Stimulated activated CD4-positive, alpha-beta T cell treated with anti-CD3 and anti-CD28 coated beads, TNF-alpha, amount 100 ng/mL, for 48 hours (primary cell): ENCODE results near the gene OR51E1.

ENCODE experiments used
- DNase-seq, 3 donors: peaks; one replicate each; pipeline ENCODE4 v3.0.0-alpha.2; 2020; ENCODE audit warnings: low read depth in 3 of 3

Gene OR51E1, protein sequence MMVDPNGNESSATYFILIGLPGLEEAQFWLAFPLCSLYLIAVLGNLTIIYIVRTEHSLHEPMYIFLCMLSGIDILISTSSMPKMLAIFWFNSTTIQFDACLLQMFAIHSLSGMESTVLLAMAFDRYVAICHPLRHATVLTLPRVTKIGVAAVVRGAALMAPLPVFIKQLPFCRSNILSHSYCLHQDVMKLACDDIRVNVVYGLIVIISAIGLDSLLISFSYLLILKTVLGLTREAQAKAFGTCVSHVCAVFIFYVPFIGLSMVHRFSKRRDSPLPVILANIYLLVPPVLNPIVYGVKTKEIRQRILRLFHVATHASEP

GRCh38 chr11:4643682-4644081 lies at the start of gene OR51E1:
OR51E1 (plus strand) TSS chr11:4643982; CDS start chr11:4652527, 8,545 bp downstream.
- no peak for DNase-seq

- no peak for DNase-seq
Measured at GRCh38 chr11:4605057-4605456, 38.7 kb upstream of the OR51E1 start.

DNA sequence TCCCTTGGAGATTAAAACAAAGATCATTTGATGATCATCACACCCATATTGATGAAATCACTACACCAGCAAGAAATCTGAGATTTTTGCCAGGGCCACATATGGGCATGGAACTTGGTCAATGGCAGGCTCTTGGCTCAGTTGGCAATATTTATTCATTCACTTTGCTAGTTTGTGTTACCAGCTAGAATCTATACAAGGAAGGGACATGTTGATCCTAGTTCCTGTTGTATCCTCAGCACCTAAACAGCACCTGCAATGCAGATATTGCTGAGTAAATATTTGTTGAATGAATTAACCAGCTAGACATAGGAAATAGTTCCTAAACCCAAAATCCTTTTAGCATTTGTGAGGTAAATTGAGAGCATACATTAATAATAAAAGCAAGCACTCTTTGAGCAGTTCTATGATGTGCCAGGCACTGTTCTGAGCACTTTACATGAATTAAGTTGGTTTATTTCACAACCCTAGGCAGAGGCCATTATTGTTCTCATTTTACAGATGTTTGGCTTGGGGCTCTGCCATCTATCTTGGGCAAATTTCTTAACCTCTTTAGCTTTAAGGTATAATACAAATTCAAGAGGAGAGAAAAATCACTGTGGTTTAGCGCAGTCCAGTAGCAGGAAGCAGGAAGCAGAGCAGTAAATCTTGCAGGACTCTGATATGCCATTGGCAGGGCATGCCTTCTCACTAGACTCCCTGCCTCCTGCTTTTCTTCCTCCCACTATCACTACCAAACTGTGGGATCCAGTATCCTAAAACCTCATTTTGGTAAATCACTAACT lies 37.4 kb upstream of the OR51E1 start:
- DNase-seq, result no peak

DNA sequence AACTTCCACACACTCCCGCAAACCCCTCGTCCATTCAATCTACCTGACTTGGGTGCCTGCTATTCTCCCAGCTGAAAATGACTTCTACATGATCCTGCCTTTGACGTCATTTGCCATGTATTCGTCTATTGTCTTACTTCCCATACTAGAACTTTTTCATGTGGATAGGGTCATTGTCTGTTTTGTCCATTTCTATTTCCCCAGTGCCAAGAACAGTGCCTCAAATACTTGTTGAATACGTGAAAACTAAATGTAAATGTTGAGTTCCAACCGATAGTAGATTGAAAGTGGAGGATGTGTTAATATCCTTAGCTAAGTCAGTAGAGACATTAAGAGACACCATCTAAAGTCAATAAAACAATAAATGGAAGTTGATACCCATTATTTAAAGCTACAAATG lies 36.7 kb upstream of the OR51E1 start:
- no peak for DNase-seq

GRCh38 chr11:4607781-4608666 lies 35.8 kb upstream of the OR51E1 start, which contains the start of gene TRIM68:
TRIM68 (minus strand) TSS chr11:4608231; CDS start chr11:4605504, 2,727 bp downstream.
- peak; percentile 86 to 90 (median 90) for DNase-seq

GRCh38 chr11:4610258-4610935 lies 33.4 kb upstream of the OR51E1 start:
- DNase-seq, result no peak

- no peak for DNase-seq
Measured at GRCh38 chr11:4611986-4612385, 31.8 kb upstream of the OR51E1 start.

- no peak for DNase-seq
Measured at GRCh38 chr11:4615856-4616444, 27.8 kb upstream of the OR51E1 start.

DNA sequence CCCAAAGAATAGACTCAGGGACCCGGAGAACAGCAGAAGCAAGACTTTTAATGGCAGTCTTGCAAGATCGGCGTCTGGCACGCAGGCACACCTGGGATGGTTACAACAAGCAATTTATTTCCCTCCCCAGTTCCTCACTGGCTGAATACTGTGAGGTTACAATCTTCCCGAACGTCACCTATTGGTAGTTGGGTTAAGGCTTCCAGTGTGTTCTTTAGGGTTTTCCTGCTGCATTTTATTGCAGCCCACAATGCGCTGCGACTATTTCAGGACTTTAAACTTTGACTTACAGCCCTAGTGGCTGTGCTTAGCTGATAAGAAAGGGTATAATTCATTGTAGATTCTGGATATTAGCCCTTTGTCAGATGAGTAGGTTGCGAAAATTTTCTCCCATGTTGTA lies 24.3 kb upstream of the OR51E1 start:
- no peak for DNase-seq

- peak; percentile 26 to 62 (median 31) for DNase-seq
Measured at GRCh38 chr11:4626207-4627099, 17.3 kb upstream of the OR51E1 start.

- no peak for DNase-seq
Measured at GRCh38 chr11:4636136-4636535, 7.6 kb upstream of the OR51E1 start.

DNA sequence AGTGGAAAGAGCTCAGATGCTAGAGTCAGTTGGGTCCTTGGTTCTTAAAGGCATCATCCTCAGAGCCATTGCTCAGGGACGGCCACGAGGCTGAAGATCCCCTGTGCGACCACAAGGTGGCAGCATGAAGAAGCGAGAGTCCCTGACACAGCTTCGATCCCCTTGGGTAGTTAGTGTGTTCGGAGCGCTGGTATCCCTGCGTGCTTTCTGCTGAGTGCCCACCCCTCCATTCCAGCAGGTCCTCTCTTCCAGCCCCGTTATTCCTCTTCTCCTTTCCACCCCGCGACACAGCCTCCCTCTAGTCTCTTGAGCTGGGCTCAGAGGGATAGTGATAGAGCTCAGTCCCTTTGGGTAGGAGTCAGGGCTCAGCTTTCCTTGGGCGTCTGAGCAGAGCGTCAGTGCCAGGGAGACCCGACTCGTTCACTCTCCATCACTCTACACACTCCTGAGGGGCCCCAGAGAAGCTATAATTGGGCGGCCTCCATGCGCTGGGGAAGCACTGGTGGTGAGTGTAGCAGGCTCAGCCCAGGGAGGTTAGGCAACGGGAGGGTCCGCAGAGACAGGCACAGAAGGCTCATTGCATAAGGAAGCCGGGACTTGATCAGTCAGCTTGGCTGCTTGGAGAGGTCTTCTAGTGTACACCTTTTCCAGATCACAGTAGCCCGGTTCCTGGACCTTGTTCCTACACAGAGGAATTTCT lies 6.7 kb upstream of the OR51E1 start, which contains the start of gene OR51D1:
Gene OR51D1 (plus strand): TSS at position 516 of the 700 bp plus-strand sequence. CDS start 2,314 bp downstream, outside the sequence.
- peak; percentile 47 to 62 (median 52) for DNase-seq

- no peak for DNase-seq
Measured at GRCh38 chr11:4637662-4638047, 6.1 kb upstream of the OR51E1 start.

DNA sequence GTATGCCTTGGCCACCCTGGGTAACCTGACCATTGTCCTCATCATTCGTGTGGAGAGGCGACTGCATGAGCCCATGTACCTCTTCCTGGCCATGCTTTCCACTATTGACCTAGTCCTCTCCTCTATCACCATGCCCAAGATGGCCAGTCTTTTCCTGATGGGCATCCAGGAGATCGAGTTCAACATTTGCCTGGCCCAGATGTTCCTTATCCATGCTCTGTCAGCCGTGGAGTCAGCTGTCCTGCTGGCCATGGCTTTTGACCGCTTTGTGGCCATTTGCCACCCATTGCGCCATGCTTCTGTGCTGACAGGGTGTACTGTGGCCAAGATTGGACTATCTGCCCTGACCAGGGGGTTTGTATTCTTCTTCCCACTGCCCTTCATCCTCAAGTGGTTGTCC lies 3.9 kb upstream of the OR51E1 start:
- DNase-seq, result no peak

- DNase-seq, result no peak
Measured at GRCh38 chr11:4641501-4641900, 2.3 kb upstream of the OR51E1 start.

DNA sequence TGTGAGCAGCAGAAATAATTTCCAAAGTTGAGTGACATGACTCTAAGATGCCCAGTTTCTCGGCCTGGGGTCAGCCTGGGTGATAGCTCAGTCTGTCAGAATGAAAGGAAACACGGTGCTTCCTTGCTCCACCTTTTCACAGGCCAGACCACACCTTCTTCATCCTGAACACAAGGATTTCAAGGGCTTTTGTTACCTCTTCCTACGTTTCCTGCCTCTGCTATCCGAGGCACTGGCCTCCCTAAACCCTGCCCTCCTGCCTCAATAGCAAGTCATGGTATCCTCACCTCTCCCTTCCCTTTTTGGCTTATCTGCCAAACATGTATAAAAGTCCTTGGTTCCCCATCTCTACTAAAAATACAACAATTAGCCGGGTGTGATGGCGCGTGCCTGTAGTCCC lies 1.7 kb upstream of the OR51E1 start:
- no peak for DNase-seq

DNA sequence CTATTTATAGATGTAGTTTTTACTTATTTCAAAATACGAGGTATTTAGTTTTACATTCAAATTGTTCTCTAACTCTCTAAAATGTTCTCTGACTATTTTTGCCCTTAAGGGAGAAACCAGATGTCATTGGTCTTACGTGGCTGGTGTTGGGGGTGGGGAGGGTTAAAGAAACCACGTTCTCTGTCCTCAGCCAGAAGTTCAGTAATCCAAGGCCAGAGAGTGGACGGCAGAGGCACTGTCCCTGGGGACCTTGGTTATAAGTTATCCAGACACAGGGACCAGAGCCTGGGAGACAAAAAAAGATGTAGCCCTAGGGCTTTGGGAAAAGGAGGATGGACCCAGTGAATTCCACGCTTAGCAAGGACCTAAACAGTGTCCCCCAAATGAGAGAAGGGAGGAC lies 706 bp upstream of the OR51E1 start:
- DNase-seq, result no peak

- DNase-seq, result no peak
Measured at GRCh38 chr11:4644233-4644632, 451 bp downstream of the OR51E1 start.

DNA sequence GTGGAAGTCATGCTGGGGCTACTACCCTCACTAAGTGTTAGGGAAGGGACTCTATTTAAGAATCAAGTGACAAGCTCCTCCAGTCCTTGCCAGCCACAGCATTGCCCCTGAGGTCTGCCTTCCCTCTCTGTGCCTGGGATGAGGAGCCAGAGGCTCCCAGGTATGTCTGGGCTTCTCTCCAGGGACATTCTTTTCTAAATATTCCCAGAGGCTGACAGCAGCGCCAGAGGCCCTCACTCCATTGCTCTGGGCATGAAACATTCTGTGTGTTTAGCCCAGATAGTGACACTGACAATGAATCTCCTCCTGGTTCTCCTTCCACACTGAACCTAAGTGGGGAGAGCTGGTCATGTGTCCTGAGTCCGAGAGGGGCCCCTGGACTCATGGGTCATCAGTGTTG lies 2.2 kb downstream of the OR51E1 start:
- no peak for DNase-seq
